SH-SY5Y (cell line): ENCODE measurements around the gene HSPB6.

ENCODE experiments used
- GATA2 ChIP-seq: IDR thresholded peaks from 2 replicates; pipeline ENCODE4 v1.6.1; 2011; ENCODE audit warnings: mild to moderate bottlenecking, low read depth, low read length
- GATA3 ChIP-seq: IDR thresholded peaks from 2 replicates; pipeline ENCODE4 v1.6.1; 2011; ENCODE audit warnings: low read depth, mild to moderate bottlenecking, low read length, moderate library complexity

DNA sequence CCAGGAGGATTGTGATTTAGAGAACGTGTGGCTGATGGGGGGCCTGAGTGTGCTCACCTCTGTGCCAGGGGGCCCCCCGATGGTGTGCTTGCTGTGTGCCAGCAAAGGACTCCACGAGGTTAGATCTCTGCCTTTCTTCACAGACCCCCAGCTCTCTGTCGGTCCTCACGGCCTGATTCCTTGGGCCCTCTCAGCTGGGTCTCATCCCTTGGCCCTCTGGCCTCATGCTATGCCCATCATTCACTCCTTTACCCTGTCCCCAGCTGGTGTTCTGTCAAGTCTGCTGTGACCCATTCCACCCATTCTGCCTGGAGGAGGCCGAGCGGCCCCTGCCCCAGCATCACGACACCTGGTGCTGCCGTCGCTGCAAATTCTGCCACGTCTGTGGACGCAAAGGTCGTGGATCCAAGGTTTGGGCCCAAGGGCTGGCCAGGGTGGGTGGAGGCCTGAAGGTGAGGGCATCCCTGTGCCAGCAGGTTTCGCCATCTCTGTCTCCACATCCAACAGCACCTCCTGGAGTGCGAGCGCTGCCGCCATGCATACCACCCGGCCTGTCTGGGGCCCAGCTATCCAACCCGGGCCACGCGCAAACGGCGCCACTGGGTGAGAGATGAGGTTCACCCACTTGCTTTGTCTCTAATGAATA is 31.5 kb downstream of the HSPB6 start:
- TF ChIP-seq GATA3 (no peak), GATA2 (no peak)
